ENCODE data around the gene ZSCAN29. TPM values are rescaled to one million over a fixed set of nuclear protein-coding genes. Genes with fewer than 3 reads are reported as not detected.

The ZSCAN29 gene
- total and polyA plus RNA-seq, 2 of the 13 experiments (the other 11 are each of a cell fraction or from before 2014, with no cell fraction given), result 8.3 to 27.4 TPM

GRCh38 chr15:43329960-43330779 is 40.7 kb downstream of the ZSCAN29 start, which contains the start of gene LCMT2 (continued):
- no peak for TF ChIP-seq DPF2 (CRISPR knock-in tag; IDR thresholded peaks at IDR 0.05; ENCODE audit: borderline replicate concordance, low read depth)
- TF ChIP-seq SNAPC4 (CRISPR knock-in tag; IDR thresholded peaks at IDR 0.05), result peak; percentile 87
- peak; percentile 18; the same call in 1 of the 2 replicates for TF ChIP-seq PRDM10 (CRISPR knock-in tag; IDR thresholded peaks at IDR 0.05; ENCODE audit: low read depth)
- peak; percentile 16; the same call in 1 of the 2 replicates for TF ChIP-seq E2F2 (CRISPR knock-in tag; IDR thresholded peaks at IDR 0.05; ENCODE audit: borderline replicate concordance)
- TF ChIP-seq ZBTB4 (CRISPR knock-in tag; IDR thresholded peaks at IDR 0.05; ENCODE audit: borderline replicate concordance), result no peak
- TF ChIP-seq, protein P1, sequence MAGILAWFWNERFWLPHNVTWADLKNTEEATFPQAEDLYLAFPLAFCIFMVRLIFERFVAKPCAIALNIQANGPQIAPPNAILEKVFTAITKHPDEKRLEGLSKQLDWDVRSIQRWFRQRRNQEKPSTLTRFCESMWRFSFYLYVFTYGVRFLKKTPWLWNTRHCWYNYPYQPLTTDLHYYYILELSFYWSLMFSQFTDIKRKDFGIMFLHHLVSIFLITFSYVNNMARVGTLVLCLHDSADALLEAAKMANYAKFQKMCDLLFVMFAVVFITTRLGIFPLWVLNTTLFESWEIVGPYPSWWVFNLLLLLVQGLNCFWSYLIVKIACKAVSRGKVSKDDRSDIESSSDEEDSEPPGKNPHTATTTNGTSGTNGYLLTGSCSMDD (CRISPR knock-in tag; IDR thresholded peaks at IDR 0.05), result 0 out of 2 replicates have a peak, but pooled peaks have one; percentile 7
- peak; percentile 69 for TF ChIP-seq NFYB (CRISPR knock-in tag; IDR thresholded peaks at IDR 0.05)
- no peak; the same call in 1 of the 2 replicates for TF ChIP-seq RAD21 (CRISPR knock-in tag; IDR thresholded peaks at IDR 0.05)
- TF ChIP-seq NR2C2 (CRISPR knock-in tag; IDR thresholded peaks at IDR 0.05; ENCODE audit: borderline replicate concordance), result peak; percentile 90

Data from HepG2 (cell line).